ENCODE data around the gene PRIMA1.

Gene PRIMA1

GRCh38 chr14:93799617-93799988, 11.3 kb upstream of the PRIMA1 start:
- Histone ChIP-seq H3K4me3 (no peak overlapping the region), H3K27ac (peak overlapping the region in 2 of 21 experiments; percentile 4 to 32)

- H3K4me3 ChIP-seq: no peak overlapping the region
- no peak overlapping the region for H3K27ac ChIP-seq
Observed at GRCh38 chr14:93797536-93797935, 9.3 kb upstream of the PRIMA1 start.

GRCh38 chr14:93797071-93797470, 8.8 kb upstream of the PRIMA1 start:
- Histone ChIP-seq H3K4me3 (no peak overlapping the region), H3K27ac (no peak overlapping the region)

GRCh38 chr14:93794756-93795155, 6.5 kb upstream of the PRIMA1 start:
- no peak overlapping the region for H3K4me3 ChIP-seq
- no peak overlapping the region for H3K27ac ChIP-seq

GRCh38 chr14:93793555-93794324, 5.5 kb upstream of the PRIMA1 start:
- Histone ChIP-seq H3K4me3 (no peak overlapping the region), H3K27ac (no peak overlapping the region)

GRCh38 chr14:93792391-93792790, 4.1 kb upstream of the PRIMA1 start:
- Histone ChIP-seq H3K4me3 (no peak overlapping the region), H3K27ac (no peak overlapping the region)

- Histone ChIP-seq H3K27ac (no peak overlapping the region), H3K4me3 (no peak overlapping the region)
Observed at GRCh38 chr14:93790966-93791365, 2.7 kb upstream of the PRIMA1 start.

- H3K27ac ChIP-seq: peak overlapping the region in 4 of 21 experiments; percentile 57 to 83 (median 70)
Observed at GRCh38 chr14:93789228-93790130, 1.2 kb upstream of the PRIMA1 start.

GRCh38 chr14:93788543-93789227, 400 bp upstream of the PRIMA1 start:
- H3K27ac ChIP-seq: peak overlapping the region in 11 of 21 experiments; percentile 12 to 83 (median 65)
- peak overlapping the region; percentile 26 to 54 (median 32) for H3K4me3 ChIP-seq

More at GRCh38 chr14:93789228-93790130, 1.2 kb upstream of the PRIMA1 start:
- H3K4me3 ChIP-seq: peak overlapping the region; percentile 26 to 54 (median 32)

- Histone ChIP-seq H3K4me3 (peak overlapping the region; percentile 26 to 54 (median 32)), H3K27ac (peak overlapping the region in 3 of 21 experiments; percentile 44 to 76 (median 74))
Observed at GRCh38 chr14:93787465-93788292, 606 bp downstream of the PRIMA1 start.

GRCh38 chr14:93785423-93785822, 2.9 kb downstream of the PRIMA1 start:
- H3K27ac ChIP-seq: no peak overlapping the region

GRCh38 chr14:93784878-93785277, 3.4 kb downstream of the PRIMA1 start:
- Histone ChIP-seq H3K4me3 (no peak overlapping the region), H3K27ac (no peak overlapping the region)

More at GRCh38 chr14:93785423-93785822, 2.9 kb downstream of the PRIMA1 start:
- H3K4me3 ChIP-seq: no peak overlapping the region

GRCh38 chr14:93780813-93781400, 7.4 kb downstream of the PRIMA1 start:
- H3K27ac ChIP-seq: no peak overlapping the region
- H3K4me3 ChIP-seq: no peak overlapping the region

GRCh38 chr14:93778856-93779629, 9.2 kb downstream of the PRIMA1 start:
- no peak overlapping the region for H3K27ac ChIP-seq
- no peak overlapping the region for H3K4me3 ChIP-seq

GRCh38 chr14:93778453-93778852, 9.8 kb downstream of the PRIMA1 start:
- H3K27ac ChIP-seq: no peak overlapping the region

GRCh38 chr14:93775744-93776143, 12.5 kb downstream of the PRIMA1 start:
- no peak overlapping the region for H3K27ac ChIP-seq
- H3K4me3 ChIP-seq: no peak overlapping the region

More at GRCh38 chr14:93778453-93778852, 9.8 kb downstream of the PRIMA1 start:
- no peak overlapping the region for H3K4me3 ChIP-seq

- no peak overlapping the region for H3K27ac ChIP-seq
- no peak overlapping the region for H3K4me3 ChIP-seq
Observed at GRCh38 chr14:93775158-93775557, 13.1 kb downstream of the PRIMA1 start.

- no peak overlapping the region for H3K27ac ChIP-seq
- no peak overlapping the region for H3K4me3 ChIP-seq
Observed at GRCh38 chr14:93772263-93772662, 16.0 kb downstream of the PRIMA1 start.
